RWPE2 (cell line): ENCODE results near the gene EML6.

Source experiments
- ATAC-seq: fragments of 200-7000 bp; cut with Tn5 transposase; 3 replicates; pipeline ENCODE4 v1.9.1; 2021; ENCODE audit warnings: low read depth
- DNase-seq: peaks from one replicate; pipeline ENCODE4 v3.0.0-alpha.2; 2020; ENCODE audit warnings: low spot score
- H3K27ac ChIP-seq: fragments of 450-650 bp; 2 replicates; pipeline ENCODE4 v1.5.1; 2017; ENCODE audit warnings: mild to moderate bottlenecking; ENCODE audit not compliant: poor library complexity, severe bottlenecking
- H3K27me3 ChIP-seq: fragments of 250-450 bp; sonication (Bioruptor Pico); 2 replicates; pipeline ENCODE4 v1.5.1; 2021; ENCODE audit warnings: mild to moderate bottlenecking, moderate library complexity; ENCODE audit not compliant: insufficient read depth, poor library complexity, severe bottlenecking
- H3K36me3 ChIP-seq: fragments of 250-450 bp; sonication (Bioruptor Pico); 2 replicates; pipeline ENCODE4 v1.5.1; 2020; ENCODE audit warnings: low read depth, mild to moderate bottlenecking, moderate library complexity
- H3K4me1 ChIP-seq: fragments of 250-450 bp; sonication (Bioruptor Pico); 2 replicates; pipeline ENCODE4 v1.5.1; 2021; ENCODE audit warnings: mild to moderate bottlenecking, moderate library complexity; ENCODE audit not compliant: insufficient read depth, poor library complexity, severe bottlenecking
- H3K4me3 ChIP-seq: fragments of 250-450 bp; sonication (Bioruptor Pico); 2 replicates; pipeline ENCODE4 v1.5.1; 2021; ENCODE audit warnings: mild to moderate bottlenecking, moderate library complexity; ENCODE audit not compliant: severe bottlenecking
- H3K9me3 ChIP-seq: fragments of 250-450 bp; sonication (Bioruptor Pico); 2 replicates; pipeline ENCODE4 v1.5.1; 2021; ENCODE audit warnings: mild to moderate bottlenecking, moderate library complexity; ENCODE audit not compliant: severe bottlenecking
- TF ChIP-seq, protein P1 (sequence below): fragments of 450-650 bp; IDR thresholded peaks from one replicate; pipeline ENCODE4 v1.5.1; 2017; ENCODE audit warnings: mild to moderate bottlenecking, moderate library complexity; ENCODE audit not compliant: poor library complexity, severe bottlenecking

The EML6 gene

DNA sequence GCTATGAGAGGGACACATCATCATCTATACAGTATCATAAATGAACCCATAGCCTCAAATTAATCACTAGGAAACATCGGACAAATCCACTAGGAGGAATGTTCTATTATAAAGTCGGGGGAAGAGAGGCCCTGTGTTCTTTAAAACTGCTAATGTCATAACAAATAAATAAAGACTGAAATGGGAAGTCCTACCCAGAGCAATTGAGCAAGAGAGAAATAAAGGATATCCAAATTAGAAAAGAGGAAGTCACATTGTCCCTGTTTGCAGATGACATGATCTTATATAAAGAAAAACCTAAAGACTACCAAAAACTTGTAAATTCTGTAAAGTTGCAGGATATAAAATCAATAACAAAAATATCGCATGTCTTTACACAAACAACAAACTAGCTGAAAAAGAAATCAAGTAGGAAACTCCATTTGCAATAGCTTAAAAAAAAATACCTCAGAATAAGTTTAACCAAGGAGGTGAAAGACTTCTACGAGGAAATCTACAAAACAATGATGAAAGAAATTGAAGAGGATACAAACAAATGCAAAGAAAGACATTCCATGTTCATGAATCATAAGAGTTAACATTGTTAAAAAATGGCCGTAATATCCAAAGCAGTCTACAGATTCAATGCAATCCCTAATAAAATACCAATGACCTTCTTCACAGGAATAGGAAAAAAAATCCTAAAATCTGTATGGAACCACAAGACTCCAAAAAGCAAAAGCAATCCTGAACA is 296.2 kb downstream of the EML6 start:
- H3K4me3 ChIP-seq: no peak overlapping the region
- H3K9me3 ChIP-seq: no peaks in the 10 kb centered on the region
- peaks cover 39% of the 10 kb centered on the region for H3K36me3 ChIP-seq
- no peaks in the 10 kb centered on the region for H3K27me3 ChIP-seq
- TF ChIP-seq, protein P1, sequence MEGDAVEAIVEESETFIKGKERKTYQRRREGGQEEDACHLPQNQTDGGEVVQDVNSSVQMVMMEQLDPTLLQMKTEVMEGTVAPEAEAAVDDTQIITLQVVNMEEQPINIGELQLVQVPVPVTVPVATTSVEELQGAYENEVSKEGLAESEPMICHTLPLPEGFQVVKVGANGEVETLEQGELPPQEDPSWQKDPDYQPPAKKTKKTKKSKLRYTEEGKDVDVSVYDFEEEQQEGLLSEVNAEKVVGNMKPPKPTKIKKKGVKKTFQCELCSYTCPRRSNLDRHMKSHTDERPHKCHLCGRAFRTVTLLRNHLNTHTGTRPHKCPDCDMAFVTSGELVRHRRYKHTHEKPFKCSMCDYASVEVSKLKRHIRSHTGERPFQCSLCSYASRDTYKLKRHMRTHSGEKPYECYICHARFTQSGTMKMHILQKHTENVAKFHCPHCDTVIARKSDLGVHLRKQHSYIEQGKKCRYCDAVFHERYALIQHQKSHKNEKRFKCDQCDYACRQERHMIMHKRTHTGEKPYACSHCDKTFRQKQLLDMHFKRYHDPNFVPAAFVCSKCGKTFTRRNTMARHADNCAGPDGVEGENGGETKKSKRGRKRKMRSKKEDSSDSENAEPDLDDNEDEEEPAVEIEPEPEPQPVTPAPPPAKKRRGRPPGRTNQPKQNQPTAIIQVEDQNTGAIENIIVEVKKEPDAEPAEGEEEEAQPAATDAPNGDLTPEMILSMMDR: no peak
- peaks cover 57% of the 10 kb centered on the region for H3K4me1 ChIP-seq
- no peak for DNase-seq
- no peak; the same call in 2 of the 3 replicates for ATAC-seq
- peak overlapping the region; percentile 63 for H3K27ac ChIP-seq
